Measurements from ENCODE around the gene CACNA1B. TPM values are rescaled to one million over a fixed set of nuclear protein-coding genes. Genes with fewer than 3 reads are reported as not detected.

CACNA1B gene
- total and polyA plus RNA-seq, 2 of the 4 experiments (the other 2 are of a cell fraction): 0.02 TPM; not detected in 1

DNA sequence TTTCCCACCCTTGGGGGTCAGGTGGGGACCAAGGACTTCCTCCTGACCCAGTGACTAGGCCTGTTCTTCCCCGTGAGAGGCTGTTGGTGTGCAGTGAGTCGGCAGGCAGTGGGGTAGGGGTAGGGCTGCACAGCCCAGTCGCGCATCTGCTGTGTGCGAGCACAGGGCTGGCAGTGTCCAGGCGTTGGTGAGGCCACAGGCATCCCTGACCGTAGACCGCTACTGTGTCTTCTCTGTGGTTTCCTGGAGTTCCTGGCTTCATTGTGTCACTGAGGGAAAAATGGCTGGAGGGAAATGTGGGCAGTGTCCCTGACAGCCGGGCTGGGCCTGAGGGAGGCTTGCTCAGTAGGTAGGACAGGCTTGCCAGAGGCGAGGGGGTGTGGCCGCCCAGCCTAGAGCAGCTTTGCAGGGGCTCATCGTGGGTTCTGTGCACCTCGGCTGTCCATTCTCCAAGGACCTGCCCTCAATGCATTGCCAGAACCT, 95.4 kb downstream of the CACNA1B start:
- no peaks in the 10 kb centered on the region for H3K36me3 ChIP-seq (ENCODE audit: control insufficient read depth, insufficient read depth, low read length)
- peaks cover 64% of the 10 kb centered on the region for H3K9me3 ChIP-seq (ENCODE audit: control insufficient read depth, insufficient read depth, low read length)
- ChIA-PET POLR2A (ENCODE audit: unreplicated experiment) (no interaction called here), CTCF (no interaction called here)
- ATAC-seq (ENCODE audit: low read depth): no peak
- no peak overlapping the region for H2AFZ ChIP-seq (replicated peaks; ENCODE audit: low read length, poor library complexity)
- H3K79me1 ChIP-seq (ENCODE audit: low read depth in 1 of 2, low read length in 2 of 2): no peaks in the 10 kb centered on the region
- no peak overlapping the region for H3K27ac ChIP-seq (ENCODE audit: insufficient read depth, low read length)
- no peak overlapping the region for H3K18ac ChIP-seq (ENCODE audit: low read depth, low read length)
- H2BK15ac ChIP-seq (ENCODE audit: low read depth, low read length): no peak overlapping the region
- H2AK5ac ChIP-seq (ENCODE audit: low read depth, low read length): no peak overlapping the region
- no peaks in the 10 kb centered on the region for H3K9me1 ChIP-seq (ENCODE audit: insufficient read depth, low read length)
- H4K5ac ChIP-seq (ENCODE audit: low read depth, low read length): no peak overlapping the region
- H3K9ac ChIP-seq (ENCODE audit: low read depth, low read length): no peak overlapping the region
- H3K4me1 ChIP-seq (ENCODE audit: control insufficient read depth, insufficient read depth, low read length): no peaks in the 10 kb centered on the region
- H3K27me3 ChIP-seq (ENCODE audit: control insufficient read depth, insufficient read depth, low read length): no peaks in the 10 kb centered on the region
- H4K91ac ChIP-seq (ENCODE audit: insufficient read depth, low read depth, low read length): no peak overlapping the region
- no peak overlapping the region for H4K8ac ChIP-seq (ENCODE audit: low read depth in 2 of 2, low read length in 2 of 2)
- intact Hi-C loops (cut with micrococcal nuclease): no loop called here
- no peak overlapping the region; the same call in 1 of the 2 replicates for H3K56ac ChIP-seq (ENCODE audit: extremely low read depth, insufficient read depth, low read length)
- no TSS peak for BruUV-seq (replicated peaks)
- no peak overlapping the region for H2BK5ac ChIP-seq (ENCODE audit: low read depth, low read length, poor library complexity, severe bottlenecking)
- H3K4ac ChIP-seq (ENCODE audit: low read depth, low read length): no peak overlapping the region
- H3K4me2 ChIP-seq (ENCODE audit: low read depth, low read length): no peak overlapping the region
- no peak overlapping the region for H3K4me3 ChIP-seq (ENCODE audit: insufficient read depth, low read depth, low read length)
- dilution Hi-C loops (cut with HindIII; ENCODE audit: low sequenced_read_pairs, unreplicated experiment): no loop called here
- in situ Hi-C loops (cut with MboI; ENCODE audit: low sequenced_read_pairs): no loop called here
- no peak overlapping the region for H2BK120ac ChIP-seq (ENCODE audit: low read depth, low read length)
- no peak overlapping the region for H2BK20ac ChIP-seq (ENCODE audit: low read depth, low read length)
- no peaks in the 10 kb centered on the region for H4K20me1 ChIP-seq (ENCODE audit: insufficient read depth, low read length)
- 67% methylated on average over 12 of the region's 13 CpGs; no CpG with 5 or more reads in 1 of the 2 experiments for WGBS, 2 experiments (ENCODE audit: extremely low coverage in 2 of 2, insufficient read length in 1 of 2)
- DNase-seq: no peak
- H3K14ac ChIP-seq (replicated peaks; ENCODE audit: low read depth, low read length): no peak overlapping the region
- TF ChIP-seq CTCF (conservative IDR thresholded peaks at IDR 0.05; ENCODE audit: low read depth, low read length) (no peak), RAD21 (IDR thresholded peaks at IDR 0.05; ENCODE audit: low read length) (no peak), NFE2L2 (IDR thresholded peaks at IDR 0.05; ENCODE audit: low read depth, low read length) (no peak), BHLHE40 (IDR thresholded peaks at IDR 0.05; ENCODE audit: low read depth, low read length) (no peak), MAZ (IDR thresholded peaks at IDR 0.05; ENCODE audit: borderline replicate concordance, low read depth, low read length) (no peak), FOS (IDR thresholded peaks at IDR 0.05; ENCODE audit: low read depth, low read length) (no peak), CEBPB (IDR thresholded peaks at IDR 0.05; ENCODE audit: low read depth, low read length) (no peak), RFX5 (IDR thresholded peaks at IDR 0.05; ENCODE audit: low read depth, low read length) (no peak), MXI1 (IDR thresholded peaks at IDR 0.05; ENCODE audit: borderline replicate concordance, low read depth, low read length) (no peak), RCOR1 (IDR thresholded peaks at IDR 0.05; ENCODE audit: insufficient replicate concordance, low read length) (no peak), MAFK (IDR thresholded peaks at IDR 0.05; ENCODE audit: low read depth, low read length) (no peak), CHD1 (IDR thresholded peaks at IDR 0.05; ENCODE audit: low read depth, low read length) (no peak), POLR2A (IDR thresholded peaks at IDR 0.05; ENCODE audit: low read depth, low read length) (no peak), SMC3 (IDR thresholded peaks at IDR 0.05; ENCODE audit: low read depth, low read length) (no peak)
- TF ChIP-seq, protein P1, sequence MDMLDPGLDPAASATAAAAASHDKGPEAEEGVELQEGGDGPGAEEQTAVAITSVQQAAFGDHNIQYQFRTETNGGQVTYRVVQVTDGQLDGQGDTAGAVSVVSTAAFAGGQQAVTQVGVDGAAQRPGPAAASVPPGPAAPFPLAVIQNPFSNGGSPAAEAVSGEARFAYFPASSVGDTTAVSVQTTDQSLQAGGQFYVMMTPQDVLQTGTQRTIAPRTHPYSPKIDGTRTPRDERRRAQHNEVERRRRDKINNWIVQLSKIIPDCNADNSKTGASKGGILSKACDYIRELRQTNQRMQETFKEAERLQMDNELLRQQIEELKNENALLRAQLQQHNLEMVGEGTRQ (IDR thresholded peaks at IDR 0.05; ENCODE audit: low read depth, low read length): no peak
- TF ChIP-seq, protein P2, sequence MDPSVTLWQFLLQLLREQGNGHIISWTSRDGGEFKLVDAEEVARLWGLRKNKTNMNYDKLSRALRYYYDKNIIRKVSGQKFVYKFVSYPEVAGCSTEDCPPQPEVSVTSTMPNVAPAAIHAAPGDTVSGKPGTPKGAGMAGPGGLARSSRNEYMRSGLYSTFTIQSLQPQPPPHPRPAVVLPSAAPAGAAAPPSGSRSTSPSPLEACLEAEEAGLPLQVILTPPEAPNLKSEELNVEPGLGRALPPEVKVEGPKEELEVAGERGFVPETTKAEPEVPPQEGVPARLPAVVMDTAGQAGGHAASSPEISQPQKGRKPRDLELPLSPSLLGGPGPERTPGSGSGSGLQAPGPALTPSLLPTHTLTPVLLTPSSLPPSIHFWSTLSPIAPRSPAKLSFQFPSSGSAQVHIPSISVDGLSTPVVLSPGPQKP (IDR thresholded peaks at IDR 0.05; ENCODE audit: borderline replicate concordance, low read depth, low read length): no peak
- no peak overlapping the region for H3K23ac ChIP-seq (ENCODE audit: low read depth, low read length)
- no peak overlapping the region for H2AK9ac ChIP-seq (replicated peaks; ENCODE audit: low read depth, low read length, poor library complexity)

Measured in IMR-90 (cell line).